Activated naive CD8-positive, alpha-beta T cell (primary cell): ENCODE results near the gene ACTR8.

Experiments
- H3K27ac Mint-ChIP-seq: one replicate; pipeline ENCODE4 v1.8.0; 2021; ENCODE audit warnings: mixed read lengths
- H3K27me3 Mint-ChIP-seq: one replicate; pipeline ENCODE4 v1.8.0; 2021; ENCODE audit warnings: mixed read lengths
- H3K36me3 Mint-ChIP-seq: one replicate; pipeline ENCODE4 v1.8.0; 2021; ENCODE audit warnings: mixed read lengths
- H3K4me1 Mint-ChIP-seq: one replicate; pipeline ENCODE4 v1.8.0; 2021; ENCODE audit warnings: low read depth, mixed read lengths
- H3K4me3 Mint-ChIP-seq: one replicate; pipeline ENCODE4 v1.8.0; 2021; ENCODE audit warnings: mild to moderate bottlenecking, mixed read lengths
- H3K9me3 Mint-ChIP-seq: one replicate; pipeline ENCODE4 v1.8.0; 2021; ENCODE audit warnings: low read depth, mixed read lengths

Gene ACTR8

DNA sequence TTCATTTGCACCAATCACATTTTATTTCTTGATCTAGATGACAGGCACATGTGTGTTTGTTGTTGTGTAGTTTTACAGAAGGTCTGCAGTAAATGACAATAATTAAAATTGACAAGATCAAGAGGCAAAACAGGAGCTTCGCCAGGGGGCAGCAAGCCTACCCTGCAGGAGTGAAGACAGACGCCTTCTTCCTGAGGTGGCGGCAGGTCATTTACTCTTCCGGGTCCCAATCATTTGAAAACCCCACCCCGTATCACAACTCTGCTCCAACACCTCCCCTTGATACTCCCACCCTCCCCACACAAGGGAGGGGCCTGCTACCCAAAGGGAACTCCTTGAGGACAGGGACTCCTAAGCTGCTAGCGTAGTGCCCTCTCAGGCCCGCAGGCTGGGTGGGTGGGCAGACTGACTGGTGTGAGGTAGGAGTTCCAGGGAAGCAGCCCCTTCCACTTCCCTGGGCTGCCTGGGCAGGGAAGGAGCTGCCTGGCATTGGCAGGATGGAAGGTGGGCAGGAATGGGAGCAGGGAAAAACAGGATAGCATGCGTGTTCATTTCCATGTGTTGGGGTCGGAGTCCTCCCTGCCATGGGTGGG lies 48.8 kb downstream of the ACTR8 start:
- no peaks in the 10 kb centered on the region for H3K27me3 Mint-ChIP-seq

DNA sequence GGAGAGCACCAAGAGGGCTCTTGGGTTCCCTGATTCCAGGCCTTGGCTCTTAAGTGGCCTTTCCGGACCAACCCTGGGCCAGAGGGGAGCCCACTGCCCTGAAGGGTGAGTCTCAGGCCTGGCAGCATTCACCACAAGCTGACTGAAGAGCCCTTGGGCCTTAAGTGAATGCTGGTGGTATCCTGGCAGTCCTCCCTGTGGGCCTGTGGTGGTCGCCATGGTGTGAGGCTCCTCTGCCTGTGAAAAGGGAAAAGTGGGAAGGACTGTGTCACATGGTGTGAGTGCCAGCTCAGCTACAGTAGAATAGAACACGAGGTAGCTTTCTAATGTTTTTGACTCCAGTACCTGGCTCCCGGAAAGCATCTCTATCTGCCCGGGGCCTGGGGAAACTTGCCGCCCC lies 51.0 kb downstream of the ACTR8 start:
- Mint-ChIP-seq H3K4me1 (no peaks in the 10 kb centered on the region), H3K36me3 (no peaks in the 10 kb centered on the region), H3K9me3 (no peaks in the 10 kb centered on the region)

More for the DNA sequence above, 48.8 kb downstream of the ACTR8 start:
- H3K36me3 Mint-ChIP-seq = no peaks in the 10 kb centered on the region
- no peaks in the 10 kb centered on the region for H3K9me3 Mint-ChIP-seq
- no peaks in the 10 kb centered on the region for H3K4me1 Mint-ChIP-seq
- no peak overlapping the region for H3K27ac Mint-ChIP-seq
- no peak overlapping the region for H3K4me3 Mint-ChIP-seq

DNA sequence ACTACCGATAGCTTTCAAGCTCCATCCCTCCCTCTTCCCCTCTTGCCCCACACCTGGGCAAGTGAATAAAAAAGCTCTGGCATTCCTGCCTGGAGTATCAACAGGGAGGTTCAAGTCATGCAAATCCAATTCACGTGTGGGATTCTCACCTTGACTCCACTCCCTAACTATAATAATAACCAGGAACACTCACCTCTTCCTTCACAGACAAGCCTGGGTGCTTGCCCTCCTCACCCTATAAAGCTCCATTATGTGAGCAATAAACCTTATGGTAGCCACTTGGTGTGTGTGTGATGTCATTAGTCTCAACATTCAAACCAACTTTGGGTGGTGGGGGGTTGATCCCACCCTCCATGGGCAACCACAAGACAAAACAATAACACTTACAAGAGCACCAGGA lies 52.3 kb downstream of the ACTR8 start:
- H3K36me3 Mint-ChIP-seq = no peaks in the 10 kb centered on the region
- no peak overlapping the region for H3K27ac Mint-ChIP-seq
- no peaks in the 10 kb centered on the region for H3K4me1 Mint-ChIP-seq
- no peak overlapping the region for H3K4me3 Mint-ChIP-seq
- H3K27me3 Mint-ChIP-seq = no peaks in the 10 kb centered on the region
- H3K9me3 Mint-ChIP-seq = no peaks in the 10 kb centered on the region

More for the DNA sequence above, 51.0 kb downstream of the ACTR8 start:
- Mint-ChIP-seq H3K27me3 (no peaks in the 10 kb centered on the region), H3K27ac (no peak overlapping the region), H3K4me3 (no peak overlapping the region)

GRCh38 chr3:53828581-53828980 lies 53.4 kb downstream of the ACTR8 start:
- H3K27me3 Mint-ChIP-seq = no peaks in the 10 kb centered on the region
- no peaks in the 10 kb centered on the region for H3K36me3 Mint-ChIP-seq
- H3K27ac Mint-ChIP-seq = no peak overlapping the region

DNA sequence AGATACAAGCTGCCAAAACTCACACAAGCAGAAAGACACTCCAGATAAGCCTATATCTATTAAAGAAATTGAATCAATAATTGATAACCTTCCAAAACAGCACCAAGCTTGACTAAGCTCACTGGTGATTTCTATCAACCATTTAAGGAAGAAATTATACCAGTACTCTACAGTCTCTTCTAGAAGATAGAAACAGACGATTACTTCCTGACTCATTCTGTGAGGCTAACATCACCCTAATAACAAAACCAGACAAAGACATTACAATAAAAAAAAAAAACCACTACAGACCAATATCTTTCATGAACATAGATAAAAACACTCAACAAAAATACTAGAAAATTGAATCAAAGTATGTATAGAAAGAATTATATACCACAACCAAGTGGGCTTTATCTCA lies 55.9 kb downstream of the ACTR8 start:
- no peaks in the 10 kb centered on the region for H3K36me3 Mint-ChIP-seq
- no peaks in the 10 kb centered on the region for H3K4me1 Mint-ChIP-seq
- H3K4me3 Mint-ChIP-seq = no peak overlapping the region
- H3K9me3 Mint-ChIP-seq = no peaks in the 10 kb centered on the region
- H3K27ac Mint-ChIP-seq = no peak overlapping the region
- no peaks in the 10 kb centered on the region for H3K27me3 Mint-ChIP-seq

More at GRCh38 chr3:53828581-53828980, 53.4 kb downstream of the ACTR8 start:
- H3K4me1 Mint-ChIP-seq = no peaks in the 10 kb centered on the region
- no peaks in the 10 kb centered on the region for H3K9me3 Mint-ChIP-seq
- H3K4me3 Mint-ChIP-seq = no peak overlapping the region

DNA sequence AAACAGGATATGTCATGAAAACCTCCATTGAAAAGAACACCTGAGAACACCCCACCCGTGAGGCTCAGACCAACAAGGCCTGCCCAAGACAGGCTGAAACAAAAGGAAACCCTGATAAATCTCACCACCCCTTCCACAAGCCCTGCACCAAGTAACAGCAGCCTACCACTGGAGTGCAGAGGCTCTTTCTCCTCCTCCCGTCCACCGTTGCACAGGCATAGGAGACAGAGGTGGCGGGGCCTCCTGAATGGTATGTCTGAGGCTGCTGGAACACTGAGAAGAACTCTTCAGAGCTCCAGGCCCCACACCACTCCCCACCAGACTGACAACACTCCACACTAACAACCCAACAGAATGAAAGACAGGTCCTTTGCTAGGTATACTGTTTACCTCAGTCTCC lies 57.2 kb downstream of the ACTR8 start:
- Mint-ChIP-seq H3K27me3 (no peaks in the 10 kb centered on the region), H3K9me3 (no peaks in the 10 kb centered on the region), H3K4me1 (no peaks in the 10 kb centered on the region), H3K36me3 (no peaks in the 10 kb centered on the region), H3K4me3 (no peak overlapping the region), H3K27ac (no peak overlapping the region)

DNA sequence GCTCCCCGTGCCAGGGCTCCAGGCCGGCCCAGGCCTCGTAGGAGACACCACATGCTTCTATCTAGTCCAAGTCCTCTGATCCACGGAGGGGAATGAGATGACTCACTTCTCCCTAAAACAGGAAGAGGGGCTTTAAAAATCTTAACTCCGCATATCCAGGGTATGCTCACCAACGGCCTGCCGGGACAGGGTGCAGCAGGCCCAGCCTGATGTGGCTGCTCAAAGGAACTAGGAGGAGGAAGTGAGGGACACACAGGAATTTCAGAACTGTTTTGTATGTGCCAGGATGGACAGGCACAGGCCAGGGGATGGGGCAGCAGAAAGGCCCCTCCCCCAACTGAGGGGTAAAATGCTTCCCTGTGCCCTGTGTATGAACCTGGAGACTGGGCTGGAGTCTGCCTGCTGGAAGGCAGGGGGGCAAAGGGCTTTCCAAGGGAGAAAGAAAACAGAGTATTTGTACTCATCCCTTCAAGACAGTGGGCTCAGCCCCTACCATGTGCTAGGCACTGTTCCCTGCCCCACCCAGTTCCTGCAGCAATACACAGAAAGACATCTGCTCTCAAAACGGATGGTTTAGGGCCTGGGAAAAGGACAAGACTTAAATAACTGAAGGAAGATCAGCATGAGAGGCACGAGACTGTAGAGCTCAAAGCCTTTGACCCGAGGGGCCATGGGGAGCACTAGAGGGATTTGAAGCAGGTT lies 57.8 kb downstream of the ACTR8 start:
- Mint-ChIP-seq H3K4me1 (no peaks in the 10 kb centered on the region), H3K9me3 (no peaks in the 10 kb centered on the region), H3K27ac (no peak overlapping the region), H3K36me3 (no peaks in the 10 kb centered on the region), H3K27me3 (no peaks in the 10 kb centered on the region), H3K4me3 (no peak overlapping the region)

- Mint-ChIP-seq H3K36me3 (no peaks in the 10 kb centered on the region), H3K9me3 (no peaks in the 10 kb centered on the region), H3K27me3 (no peaks in the 10 kb centered on the region), H3K4me1 (no peaks in the 10 kb centered on the region), H3K27ac (no peak overlapping the region), H3K4me3 (no peak overlapping the region)
Measured at GRCh38 chr3:53823026-53823955, 58.7 kb downstream of the ACTR8 start.

GRCh38 chr3:53822331-53822741 lies 59.6 kb downstream of the ACTR8 start:
- no peaks in the 10 kb centered on the region for H3K9me3 Mint-ChIP-seq
- no peaks in the 10 kb centered on the region for H3K4me1 Mint-ChIP-seq
- no peak overlapping the region for H3K27ac Mint-ChIP-seq

DNA sequence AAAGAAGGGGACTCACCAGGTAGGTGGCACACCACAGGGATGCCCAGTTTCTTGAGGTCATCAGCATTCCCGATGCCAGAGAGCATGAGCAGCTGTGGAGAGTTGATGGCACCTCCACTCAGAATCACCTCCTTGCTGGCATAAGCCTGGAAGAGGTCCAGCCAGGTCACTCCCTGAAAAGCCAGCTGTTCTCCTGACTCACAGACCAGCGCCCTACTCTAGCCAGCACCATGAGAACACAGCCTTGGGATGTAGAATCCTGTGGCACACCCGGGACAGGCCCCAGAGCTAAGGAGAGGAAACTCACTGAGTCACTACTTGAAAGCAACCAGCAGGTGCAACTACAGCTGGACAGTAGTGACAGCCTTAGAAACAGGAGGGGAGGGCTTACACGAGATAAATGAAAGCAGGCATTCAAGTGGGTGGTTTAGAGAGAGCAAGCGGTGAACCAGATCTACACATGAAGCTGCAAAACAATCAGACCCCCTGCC lies 60.3 kb downstream of the ACTR8 start:
- Mint-ChIP-seq H3K36me3 (no peaks in the 10 kb centered on the region), H3K4me1 (no peaks in the 10 kb centered on the region), H3K27me3 (no peaks in the 10 kb centered on the region), H3K27ac (no peak overlapping the region), H3K4me3 (no peak overlapping the region), H3K9me3 (no peaks in the 10 kb centered on the region)

More at GRCh38 chr3:53822331-53822741, 59.6 kb downstream of the ACTR8 start:
- H3K27me3 Mint-ChIP-seq = no peaks in the 10 kb centered on the region
- H3K4me3 Mint-ChIP-seq = no peak overlapping the region
- no peaks in the 10 kb centered on the region for H3K36me3 Mint-ChIP-seq

- H3K27ac Mint-ChIP-seq = no peak overlapping the region
- H3K9me3 Mint-ChIP-seq = no peaks in the 10 kb centered on the region
- no peaks in the 10 kb centered on the region for H3K36me3 Mint-ChIP-seq
- H3K4me3 Mint-ChIP-seq = no peak overlapping the region
- H3K4me1 Mint-ChIP-seq = no peaks in the 10 kb centered on the region
- H3K27me3 Mint-ChIP-seq = no peaks in the 10 kb centered on the region
Measured at GRCh38 chr3:53820756-53821580, 61.0 kb downstream of the ACTR8 start.

DNA sequence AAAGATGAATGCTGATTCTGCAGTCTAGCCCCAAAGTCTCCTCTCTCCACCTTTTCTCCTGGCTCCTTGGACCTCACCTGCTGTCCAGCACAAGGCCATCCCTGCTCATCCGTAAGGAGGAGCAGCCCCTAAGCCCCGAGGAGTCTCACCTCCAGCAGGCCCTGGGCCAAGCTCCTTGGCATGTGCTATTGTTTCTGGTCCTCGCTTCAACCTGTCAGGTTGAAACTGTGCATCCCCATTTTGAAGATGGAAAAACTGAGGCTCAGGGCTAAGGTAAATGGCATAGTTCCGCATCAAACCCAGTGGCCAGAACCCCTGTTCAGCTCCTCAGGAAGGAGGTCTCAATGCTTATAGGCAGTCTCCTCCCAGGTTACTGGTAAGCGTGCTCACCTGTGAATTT lies 61.9 kb downstream of the ACTR8 start:
- Mint-ChIP-seq H3K9me3 (no peaks in the 10 kb centered on the region), H3K27me3 (no peaks in the 10 kb centered on the region), H3K27ac (no peak overlapping the region), H3K36me3 (no peaks in the 10 kb centered on the region), H3K4me1 (no peaks in the 10 kb centered on the region), H3K4me3 (no peak overlapping the region)

DNA sequence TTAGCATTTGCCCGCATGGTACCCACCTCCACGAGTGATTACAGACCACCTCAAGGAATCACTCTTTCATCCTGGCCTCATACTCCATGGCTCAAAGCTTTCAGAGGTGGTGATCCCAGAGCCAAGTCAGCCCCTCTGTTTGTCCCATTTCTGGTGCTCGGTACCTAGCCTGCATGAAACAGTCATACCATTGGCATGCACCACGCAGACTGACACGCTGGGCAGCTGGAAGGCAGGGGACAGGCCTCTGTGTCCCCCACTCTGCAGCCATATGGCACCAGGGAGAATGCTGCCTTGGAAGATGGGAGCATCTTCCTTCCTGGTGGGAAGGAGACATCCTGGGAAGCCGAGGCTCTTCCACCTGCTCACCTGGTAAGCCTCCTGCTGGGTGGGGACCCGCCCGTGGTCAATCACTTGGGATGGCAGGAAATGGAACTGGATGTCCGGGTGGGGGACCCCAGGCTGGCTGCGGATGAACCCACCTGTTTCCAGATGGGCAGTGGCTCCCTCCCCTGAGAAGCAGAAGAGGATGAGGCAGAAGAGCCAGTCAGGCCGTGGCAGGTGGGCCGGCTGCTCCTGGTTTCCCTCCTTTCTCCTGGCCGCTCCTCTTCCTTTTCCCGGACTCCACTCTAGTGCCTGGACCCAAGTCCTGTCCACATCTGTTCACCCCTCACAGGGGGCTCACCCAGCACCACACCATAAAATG lies 62.6 kb downstream of the ACTR8 start:
- Mint-ChIP-seq H3K4me3 (no peak overlapping the region), H3K9me3 (no peaks in the 10 kb centered on the region), H3K4me1 (no peaks in the 10 kb centered on the region), H3K36me3 (no peaks in the 10 kb centered on the region), H3K27me3 (no peaks in the 10 kb centered on the region), H3K27ac (no peak overlapping the region)
